Measurements from ENCODE around the gene PPFIBP2.
A peak's percentile ranks its signal among the peaks of the same experiment; 100 is the strongest.

PPFIBP2 gene

GRCh38 chr11:7578276-7578955 lies 64.6 kb downstream of the PPFIBP2 start:
- Histone ChIP-seq H3K36me3 (ENCODE audit: control insufficient read depth, insufficient read depth, low read length) (no peaks in the 10 kb centered on the region), H3K9me3 (ENCODE audit: control insufficient read depth, low read length) (no peaks in the 10 kb centered on the region), H3K4me1 (ENCODE audit: control insufficient read depth, insufficient read depth, low read length, poor library complexity, severe bottlenecking) (peaks cover 67% of the 10 kb centered on the region), H3K27ac (ENCODE audit: low read depth, low read length, severe bottlenecking) (peak overlapping the region; percentile 97), H3K4me3 (ENCODE audit: extremely low read depth, insufficient read depth, low read length, poor library complexity, severe bottlenecking) (peak overlapping the region; percentile 46)
- 75 to 76% methylated on average over 6 to 8 of the region's 9 CpGs for WGBS, 2 experiments (ENCODE audit: insufficient coverage in 2 of 2)

DNA sequence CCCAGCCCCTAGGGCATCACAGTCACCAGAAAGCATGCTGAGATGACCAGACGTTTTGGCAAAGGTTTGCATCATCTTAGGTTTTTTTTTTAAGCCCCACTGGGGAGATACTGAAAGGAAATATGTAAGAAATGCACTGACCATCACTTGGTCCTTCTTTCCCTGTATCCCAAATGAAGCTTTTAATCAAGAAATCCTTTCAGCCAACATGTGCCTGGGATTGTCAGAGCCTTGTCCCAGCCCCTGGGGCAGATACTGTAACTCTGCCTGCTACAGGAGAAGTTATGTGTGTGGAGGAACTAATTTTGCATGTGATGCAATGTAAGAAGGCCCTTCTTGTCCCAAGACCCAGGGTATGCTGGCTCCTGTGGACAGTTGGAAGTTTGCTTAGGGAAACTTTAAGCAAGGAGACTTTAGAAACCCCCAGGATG lies 65.6 kb downstream of the PPFIBP2 start:
- H3K36me3 ChIP-seq (ENCODE audit: control insufficient read depth, insufficient read depth, low read length), result no peaks in the 10 kb centered on the region
- H3K4me1 ChIP-seq (ENCODE audit: control insufficient read depth, insufficient read depth, low read length, poor library complexity, severe bottlenecking), result peaks cover 57% of the 10 kb centered on the region
- no peaks in the 10 kb centered on the region for H3K9me3 ChIP-seq (ENCODE audit: control insufficient read depth, low read length)
- H3K27ac ChIP-seq (ENCODE audit: low read depth, low read length, severe bottlenecking), result peak overlapping the region; percentile 24
- WGBS, 2 experiments (ENCODE audit: insufficient coverage in 2 of 2), result 67 to 80% methylated on average over 1 of the region's 1 CpG
- H3K4me3 ChIP-seq (ENCODE audit: extremely low read depth, insufficient read depth, low read length, poor library complexity, severe bottlenecking), result peak overlapping the region; percentile 46

DNA sequence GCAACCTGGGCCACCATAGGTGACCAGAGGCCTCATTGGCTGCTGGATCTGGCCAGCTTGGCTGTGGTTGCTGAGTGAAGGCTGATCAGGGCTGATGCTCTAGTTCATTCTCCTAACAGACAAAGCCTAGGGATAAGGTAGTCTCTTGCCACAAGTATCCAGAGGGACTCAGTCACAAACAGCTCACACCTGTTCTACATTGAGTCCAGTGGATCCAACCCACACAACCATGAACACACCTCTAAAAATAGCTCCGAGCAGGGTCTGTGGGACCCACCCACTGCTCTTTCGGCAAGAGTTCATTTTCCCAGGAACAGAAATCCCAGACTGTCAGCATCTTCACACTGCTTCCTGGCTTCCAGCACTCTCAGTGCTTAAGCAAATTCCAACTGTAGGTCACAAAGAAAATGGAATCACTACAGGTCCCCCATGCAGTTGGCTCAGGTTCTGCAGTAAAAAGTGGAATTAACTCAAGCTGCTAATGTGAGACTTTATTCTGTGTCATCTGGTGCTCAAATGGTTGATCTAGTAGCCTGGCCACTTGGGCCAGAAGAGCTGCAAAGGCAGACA lies 67.3 kb downstream of the PPFIBP2 start:
- 80 to 93% methylated on average over 2 of the region's 2 CpGs for WGBS, 2 experiments (ENCODE audit: insufficient coverage in 2 of 2)
- Histone ChIP-seq H3K4me1 (ENCODE audit: control insufficient read depth, insufficient read depth, low read length, poor library complexity, severe bottlenecking) (peaks cover 40% of the 10 kb centered on the region), H3K36me3 (ENCODE audit: control insufficient read depth, insufficient read depth, low read length) (no peaks in the 10 kb centered on the region), H3K27ac (ENCODE audit: low read depth, low read length, severe bottlenecking) (no peak overlapping the region), H3K4me3 (ENCODE audit: extremely low read depth, insufficient read depth, low read length, poor library complexity, severe bottlenecking) (no peak overlapping the region), H3K9me3 (ENCODE audit: control insufficient read depth, low read length) (no peaks in the 10 kb centered on the region)

DNA sequence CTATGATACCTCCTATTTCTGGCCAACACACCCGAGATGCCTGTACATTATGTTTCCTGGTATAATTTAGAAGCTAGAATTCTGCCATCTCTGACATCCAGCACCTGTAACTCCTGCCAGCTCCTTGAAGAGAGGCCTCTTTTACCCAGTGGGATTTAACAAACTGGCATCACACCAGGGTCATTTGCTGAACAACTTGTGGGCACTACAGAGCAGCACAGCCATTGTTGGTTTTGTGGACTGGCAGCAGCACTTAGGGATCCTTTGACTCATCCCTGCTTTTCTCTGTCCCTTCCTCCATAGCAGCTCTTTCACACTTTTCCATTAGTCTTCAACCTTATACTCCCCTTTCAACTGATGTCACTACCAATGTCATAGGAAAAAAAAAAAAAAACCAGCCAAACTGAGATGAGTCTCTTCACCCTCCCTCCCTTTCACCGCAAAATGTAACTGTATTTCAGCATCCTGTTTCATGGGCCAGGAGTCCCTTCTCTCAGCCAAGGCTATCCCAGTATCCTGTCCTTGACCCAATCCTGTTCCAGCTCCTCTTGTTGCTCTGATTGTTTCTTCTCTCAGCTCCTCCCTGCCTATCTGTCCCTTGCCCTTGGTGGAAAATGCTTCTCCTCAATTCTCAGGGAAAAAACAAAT lies 68.7 kb downstream of the PPFIBP2 start:
- WGBS, 2 experiments (ENCODE audit: insufficient coverage in 2 of 2), result 83 to 87% methylated on average over 1 to 2 of the region's 2 CpGs
- Histone ChIP-seq H3K36me3 (ENCODE audit: control insufficient read depth, insufficient read depth, low read length) (peaks cover 6% of the 10 kb centered on the region), H3K4me1 (ENCODE audit: control insufficient read depth, insufficient read depth, low read length, poor library complexity, severe bottlenecking) (peaks cover 27% of the 10 kb centered on the region), H3K9me3 (ENCODE audit: control insufficient read depth, low read length) (no peaks in the 10 kb centered on the region), H3K4me3 (ENCODE audit: extremely low read depth, insufficient read depth, low read length, poor library complexity, severe bottlenecking) (no peak overlapping the region), H3K27ac (ENCODE audit: low read depth, low read length, severe bottlenecking) (no peak overlapping the region)

DNA sequence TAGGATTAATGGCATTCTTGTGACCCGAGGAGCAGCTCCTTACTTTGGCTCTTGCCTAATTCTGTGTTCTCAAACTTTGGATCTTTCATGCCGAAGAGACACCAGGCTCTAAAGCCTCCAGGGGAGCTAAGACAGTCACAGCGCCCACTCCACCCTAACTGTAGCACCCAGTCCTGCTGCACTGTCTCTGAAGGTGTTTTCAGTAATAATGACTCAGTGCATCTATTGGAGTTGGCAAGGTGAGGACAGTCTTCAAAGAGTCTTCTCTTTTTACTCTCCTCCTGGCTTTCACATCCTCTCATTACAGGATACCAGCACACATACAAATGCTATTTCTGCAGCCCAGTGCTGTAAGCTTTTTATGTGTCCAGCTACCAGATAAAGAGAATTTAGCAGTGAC lies 69.4 kb downstream of the PPFIBP2 start:
- peaks cover 27% of the 10 kb centered on the region for H3K4me1 ChIP-seq (ENCODE audit: control insufficient read depth, insufficient read depth, low read length, poor library complexity, severe bottlenecking)
- 90 to 96% methylated on average over 2 of the region's 3 CpGs for WGBS, 2 experiments (ENCODE audit: insufficient coverage in 2 of 2)
- H3K36me3 ChIP-seq (ENCODE audit: control insufficient read depth, insufficient read depth, low read length), result peaks cover 6% of the 10 kb centered on the region
- H3K4me3 ChIP-seq (ENCODE audit: extremely low read depth, insufficient read depth, low read length, poor library complexity, severe bottlenecking), result no peak overlapping the region
- no peak overlapping the region for H3K27ac ChIP-seq (ENCODE audit: low read depth, low read length, severe bottlenecking)
- H3K9me3 ChIP-seq (ENCODE audit: control insufficient read depth, low read length), result no peaks in the 10 kb centered on the region

DNA sequence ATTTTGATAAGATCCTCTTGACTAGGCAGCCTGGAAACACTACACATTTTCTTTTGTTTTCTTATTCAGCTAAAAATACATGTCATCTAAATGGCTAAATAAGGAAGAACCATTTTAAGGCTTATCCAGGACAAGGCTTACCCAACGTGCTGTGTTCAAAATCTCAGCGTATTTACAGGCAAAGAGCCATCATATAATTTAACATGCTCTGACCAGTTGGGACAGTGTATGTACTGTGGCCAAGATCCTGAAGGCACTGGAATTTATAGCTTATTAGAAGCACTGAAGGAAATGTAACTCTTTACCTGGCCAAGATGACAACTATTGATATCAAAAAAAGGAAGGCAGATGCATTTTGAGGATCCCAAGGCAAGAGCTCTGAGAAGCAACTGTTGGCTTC lies 71.1 kb downstream of the PPFIBP2 start:
- H3K27ac ChIP-seq (ENCODE audit: low read depth, low read length, severe bottlenecking), result no peak overlapping the region
- H3K36me3 ChIP-seq (ENCODE audit: control insufficient read depth, insufficient read depth, low read length), result peaks cover 14% of the 10 kb centered on the region
- WGBS, 2 experiments (ENCODE audit: insufficient coverage in 2 of 2), result 100% methylated on average over 2 of the region's 2 CpGs; no CpG with 5 or more reads in 1 of the 2 experiments
- peaks cover 19% of the 10 kb centered on the region for H3K4me1 ChIP-seq (ENCODE audit: control insufficient read depth, insufficient read depth, low read length, poor library complexity, severe bottlenecking)
- H3K9me3 ChIP-seq (ENCODE audit: control insufficient read depth, low read length), result no peaks in the 10 kb centered on the region
- no peak overlapping the region for H3K4me3 ChIP-seq (ENCODE audit: extremely low read depth, insufficient read depth, low read length, poor library complexity, severe bottlenecking)

DNA sequence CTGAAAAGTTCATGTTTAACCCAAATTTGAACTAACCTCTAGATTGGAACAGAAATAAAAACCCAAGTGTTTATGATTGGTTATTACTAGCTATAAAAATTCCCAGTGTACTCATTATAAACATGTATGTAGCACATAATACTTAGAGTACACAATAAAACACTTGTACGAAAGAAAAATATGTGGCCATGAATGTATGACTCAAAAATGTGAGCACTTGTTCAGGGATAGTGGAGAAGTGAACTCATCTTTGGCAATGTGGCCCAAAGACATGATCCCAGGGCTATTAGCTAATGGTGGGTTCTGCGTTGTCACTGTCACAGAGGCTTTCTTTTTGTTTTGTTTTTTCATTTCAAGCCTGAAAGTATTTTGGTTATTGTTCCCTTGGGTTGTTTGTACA lies 72.0 kb downstream of the PPFIBP2 start:
- H3K4me1 ChIP-seq (ENCODE audit: control insufficient read depth, insufficient read depth, low read length, poor library complexity, severe bottlenecking), result peaks cover 12% of the 10 kb centered on the region
- H3K27ac ChIP-seq (ENCODE audit: low read depth, low read length, severe bottlenecking), result no peak overlapping the region
- peaks cover 14% of the 10 kb centered on the region for H3K36me3 ChIP-seq (ENCODE audit: control insufficient read depth, insufficient read depth, low read length)
- H3K4me3 ChIP-seq (ENCODE audit: extremely low read depth, insufficient read depth, low read length, poor library complexity, severe bottlenecking), result no peak overlapping the region
- WGBS, 2 experiments (ENCODE audit: insufficient coverage in 2 of 2), result 100% methylated on average over 1 of the region's 2 CpGs; no CpG with 5 or more reads in 1 of the 2 experiments
- no peaks in the 10 kb centered on the region for H3K9me3 ChIP-seq (ENCODE audit: control insufficient read depth, low read length)

GRCh38 chr11:7586376-7586775 lies 72.6 kb downstream of the PPFIBP2 start:
- no peak overlapping the region for H3K27ac ChIP-seq (ENCODE audit: low read depth, low read length, severe bottlenecking)
- H3K36me3 ChIP-seq (ENCODE audit: control insufficient read depth, insufficient read depth, low read length), result peaks cover 14% of the 10 kb centered on the region
- 100% methylated on average over 1 of the region's 2 CpGs; no CpG with 5 or more reads in 1 of the 2 experiments for WGBS, 2 experiments (ENCODE audit: insufficient coverage in 2 of 2)
- no peak overlapping the region for H3K4me3 ChIP-seq (ENCODE audit: extremely low read depth, insufficient read depth, low read length, poor library complexity, severe bottlenecking)
- no peaks in the 10 kb centered on the region for H3K9me3 ChIP-seq (ENCODE audit: control insufficient read depth, low read length)
- peaks cover 7% of the 10 kb centered on the region for H3K4me1 ChIP-seq (ENCODE audit: control insufficient read depth, insufficient read depth, low read length, poor library complexity, severe bottlenecking)

GRCh38 chr11:7587712-7588111 lies 73.9 kb downstream of the PPFIBP2 start:
- Histone ChIP-seq H3K4me1 (ENCODE audit: control insufficient read depth, insufficient read depth, low read length, poor library complexity, severe bottlenecking) (peaks cover 2% of the 10 kb centered on the region), H3K4me3 (ENCODE audit: extremely low read depth, insufficient read depth, low read length, poor library complexity, severe bottlenecking) (no peak overlapping the region), H3K36me3 (ENCODE audit: control insufficient read depth, insufficient read depth, low read length) (peaks cover 14% of the 10 kb centered on the region), H3K9me3 (ENCODE audit: control insufficient read depth, low read length) (no peaks in the 10 kb centered on the region), H3K27ac (ENCODE audit: low read depth, low read length, severe bottlenecking) (no peak overlapping the region)
- WGBS, 2 experiments (ENCODE audit: insufficient coverage in 2 of 2), result 92 to 100% methylated on average over 1 to 2 of the region's 2 CpGs

DNA sequence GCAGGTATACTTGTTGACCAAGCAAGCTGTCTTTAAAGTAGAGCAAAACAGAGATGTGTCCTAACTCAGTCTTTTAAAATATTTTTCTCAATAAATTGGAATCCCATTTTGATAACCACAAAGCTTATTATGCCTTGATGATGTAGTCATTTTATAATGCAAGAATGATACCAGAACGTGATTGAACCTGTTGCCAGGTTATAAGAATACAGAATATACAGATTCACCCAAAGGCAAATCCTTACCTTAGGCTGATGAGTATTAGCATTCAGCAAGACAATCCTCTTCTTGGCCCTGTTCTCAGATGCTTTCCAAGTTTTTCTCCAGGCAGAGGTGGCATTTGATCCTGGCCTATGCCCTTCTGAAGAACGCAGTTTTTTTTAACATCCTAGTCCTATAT lies 76.1 kb downstream of the PPFIBP2 start:
- H3K27ac ChIP-seq (ENCODE audit: low read depth, low read length, severe bottlenecking), result no peak overlapping the region
- WGBS, 2 experiments (ENCODE audit: insufficient coverage in 2 of 2), result 67 to 100% methylated on average over 1 of the region's 2 CpGs
- H3K36me3 ChIP-seq (ENCODE audit: control insufficient read depth, insufficient read depth, low read length), result peaks cover 20% of the 10 kb centered on the region
- H3K4me3 ChIP-seq (ENCODE audit: extremely low read depth, insufficient read depth, low read length, poor library complexity, severe bottlenecking), result no peak overlapping the region
- H3K4me1 ChIP-seq (ENCODE audit: control insufficient read depth, insufficient read depth, low read length, poor library complexity, severe bottlenecking), result no peaks in the 10 kb centered on the region
- H3K9me3 ChIP-seq (ENCODE audit: control insufficient read depth, low read length), result no peaks in the 10 kb centered on the region

GRCh38 chr11:7590529-7590928 lies 76.7 kb downstream of the PPFIBP2 start:
- Histone ChIP-seq H3K27ac (ENCODE audit: low read depth, low read length, severe bottlenecking) (no peak overlapping the region), H3K36me3 (ENCODE audit: control insufficient read depth, insufficient read depth, low read length) (peaks cover 20% of the 10 kb centered on the region), H3K4me3 (ENCODE audit: extremely low read depth, insufficient read depth, low read length, poor library complexity, severe bottlenecking) (no peak overlapping the region), H3K4me1 (ENCODE audit: control insufficient read depth, insufficient read depth, low read length, poor library complexity, severe bottlenecking) (peaks cover 2% of the 10 kb centered on the region), H3K9me3 (ENCODE audit: control insufficient read depth, low read length) (no peaks in the 10 kb centered on the region)
- WGBS, 2 experiments (ENCODE audit: insufficient coverage in 2 of 2), result 71 to 100% methylated on average over 1 to 2 of the region's 2 CpGs

All from mesodermal cell (in vitro differentiated cells).